NCI-H82 treated with DMSO at 0.1 percent for 48 hours (cell line): ENCODE measurements around the gene ABCG4.
A peak's percentile ranks its signal among the peaks of the same experiment; 100 is the strongest.

Experiments used
- DNase-seq: peaks from one replicate; lab custom pipeline; 2025; ENCODE audit not compliant: unreplicated experiment; lab: John Stamatoyannopoulos, UW

ABCG4 gene

DNA sequence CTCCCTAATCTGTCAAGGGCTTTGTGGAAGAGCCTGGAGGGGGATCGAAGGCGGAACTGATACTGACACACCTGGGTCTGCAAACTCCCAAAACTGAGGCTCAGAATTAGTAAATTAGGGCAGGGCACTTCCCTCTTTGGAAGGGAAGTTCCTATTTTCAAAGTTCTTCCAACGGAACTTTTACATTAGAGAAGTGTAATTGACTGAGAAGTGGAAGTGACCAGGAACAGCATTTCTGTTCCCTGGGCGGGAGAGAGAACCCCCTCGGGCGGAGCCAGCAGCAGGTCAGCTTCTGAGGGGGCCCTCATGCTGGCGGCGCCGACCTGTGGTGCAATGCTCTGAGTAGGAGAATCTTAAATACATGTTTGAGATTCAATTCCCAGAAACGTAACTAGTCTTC is 56.2 kb downstream of the ABCG4 start:
- no peak for DNase-seq

- peak; percentile 65 for DNase-seq
Measured at GRCh38 chr11:119205574-119206510, 57.0 kb downstream of the ABCG4 start, which contains the start of gene CBL. TSS of gene CBL (plus strand) at chr11:119206339. CDS start at chr11:119206418, 79 bp downstream.

DNA sequence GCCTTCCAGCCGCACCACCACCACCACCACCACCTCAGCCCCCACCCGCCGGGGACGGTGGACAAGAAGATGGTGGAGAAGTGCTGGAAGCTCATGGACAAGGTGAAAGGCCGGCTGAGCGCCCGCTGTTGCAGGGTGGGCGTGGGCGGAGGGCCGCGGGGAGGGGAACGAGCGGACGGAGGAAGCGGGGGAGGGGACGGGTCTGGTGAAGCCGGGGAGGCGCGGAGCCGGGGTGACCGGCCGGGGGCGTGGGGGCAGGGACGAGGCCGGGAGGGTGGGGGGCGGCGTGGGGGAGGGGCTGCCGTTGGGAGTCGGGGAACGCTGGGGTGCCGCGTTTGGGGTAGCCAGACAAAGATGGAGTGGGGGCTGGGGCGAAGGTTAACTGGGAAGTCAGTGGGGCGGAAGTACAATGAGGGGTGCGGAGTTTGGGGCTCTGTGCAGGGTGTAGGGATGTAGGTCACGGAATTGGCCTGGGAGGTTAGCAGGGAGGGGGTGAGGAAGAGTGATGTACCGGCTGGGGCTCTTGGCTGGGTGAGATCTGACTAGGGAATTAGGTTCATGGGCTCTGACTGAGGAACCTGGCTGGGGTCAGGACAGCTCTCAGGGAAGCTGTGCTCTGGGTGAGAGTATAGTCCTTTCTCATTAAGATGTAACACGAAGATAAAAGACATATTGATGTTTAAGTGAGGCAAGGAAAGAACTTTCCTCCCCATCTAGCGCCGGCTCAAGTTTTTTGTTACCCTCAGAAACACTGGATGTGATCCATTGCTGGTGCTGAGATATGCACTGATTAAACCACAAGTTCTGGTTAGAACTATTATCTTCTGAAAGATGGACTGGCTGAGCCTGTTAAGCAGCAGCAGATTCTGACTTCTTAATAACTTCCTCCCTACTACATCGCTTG is 57.9 kb downstream of the ABCG4 start:
- DNase-seq, result no peak

- no peak for DNase-seq
Measured at GRCh38 chr11:119207415-119207960, 58.6 kb downstream of the ABCG4 start.

DNA sequence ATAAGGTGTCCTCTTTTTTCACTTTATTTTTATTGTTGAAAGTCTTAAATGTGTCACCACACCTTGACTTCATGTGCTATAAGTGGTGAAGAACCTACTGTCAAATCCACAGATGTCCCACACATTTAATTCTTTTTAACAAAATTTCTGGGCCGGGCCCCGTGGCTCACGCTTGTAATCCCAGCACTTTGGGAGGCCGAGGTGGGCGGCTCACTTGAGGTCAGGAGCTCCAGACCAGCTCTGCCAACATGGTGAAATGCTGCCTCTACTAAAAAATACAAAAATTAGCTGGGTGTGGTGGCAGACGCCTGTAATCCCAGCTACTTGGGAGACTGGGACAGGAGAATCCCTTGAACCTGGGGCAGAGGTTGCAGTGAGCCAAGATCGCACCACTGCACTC is 60.3 kb downstream of the ABCG4 start:
- no peak for DNase-seq

GRCh38 chr11:119210050-119210449 is 61.2 kb downstream of the ABCG4 start:
- DNase-seq, result no peak
